Endothelial cell of umbilical vein (primary cell): ENCODE results near the gene SLC12A6. TPM values are rescaled to one million over a fixed set of nuclear protein-coding genes. Genes with fewer than 3 reads are reported as not detected.

Experiments used
- BruUV-seq: library from RNA; stranded (reverse); fragments of 400-500 nt; replicated peaks from 2 replicates; lab custom pipeline; 2021; lab: Mats Ljungman, UMichigan
- CTCF ChIA-PET: fragments of 300-600, 350-600 bp; sonication (Branson Sonifier 250); formaldehyde crosslinking; loops from one replicate; lab custom pipeline; 2021; ENCODE audit warnings: antibody characterized with exemption, inconsistent platforms; lab: Charles Lee
- POLR2A ChIA-PET: fragments of 300-600, 350-600 bp; sonication (Branson Sonifier 250); formaldehyde crosslinking; loops from one replicate; lab custom pipeline; 2021; ENCODE audit warnings: antibody characterized with exemption, inconsistent platforms; lab: Charles Lee
- DNase-seq: peaks from one replicate; pipeline ENCODE4 v3.0.0-alpha.2; 2011; ENCODE audit warnings: low read depth, low spot score
- FAIRE-seq: peaks from 2 replicates; lab custom pipeline; 2011; peaks lifted over from hg19 to GRCh38; lab: Jason Lieb, UNC
- H2AFZ ChIP-seq: 2 replicates; pipeline ENCODE4 v1.6.0; 2012; ENCODE audit warnings: low read depth, low read length, control low read depth, inconsistent platforms
- H3K27ac ChIP-seq: 2 replicates; pipeline ENCODE4 v1.5.1; 2011; ENCODE audit warnings: low read depth, mild to moderate bottlenecking, control low read depth, low read length, moderate library complexity; ENCODE audit not compliant: insufficient read depth
- H3K27me3 ChIP-seq, 2 experiments: 2 replicates each; pipeline versions ENCODE4 v1.6.0 to v1.6.1; 2011; ENCODE audit warnings: low read length in 2 of 2, mixed read lengths in 1 of 2; ENCODE audit not compliant: control insufficient read depth in 2 of 2, insufficient read depth in 2 of 2
- H3K36me3 ChIP-seq, 2 experiments: 2 replicates in 1 of 2; 3 replicates in 1 of 2; pipeline ENCODE4 v1.5.1; 2011; ENCODE audit warnings: low read length in 2 of 2, mild to moderate bottlenecking in 1 of 2, moderate library complexity in 1 of 2; ENCODE audit not compliant: control insufficient read depth in 2 of 2, insufficient read depth in 2 of 2; ENCODE audit errors: extremely low read depth in 1 of 2
- H3K4me1 ChIP-seq: 3 replicates; pipeline ENCODE4 v1.5.1; 2011; ENCODE audit warnings: mild to moderate bottlenecking, low read length; ENCODE audit not compliant: control insufficient read depth, insufficient read depth; ENCODE audit errors: extremely low read depth
- H3K4me2 ChIP-seq: 2 replicates; pipeline ENCODE4 v1.6.1; 2011; ENCODE audit warnings: low read length, control low read depth, mixed read lengths; ENCODE audit not compliant: insufficient read depth
- H3K4me3 ChIP-seq, 3 experiments: fragments of 200-600 bp in 1 of 3; sonication (generic), shearing (Covaris generic) in 1 of 3; replicated peaks in 1 of 3; 2 replicates each; pipeline ENCODE4 v1.5.1; 2011 to 2016; ENCODE audit warnings: control low read depth in 3 of 3, low read length in 3 of 3, mild to moderate bottlenecking in 2 of 3, inconsistent platforms in 1 of 3, low read depth in 1 of 3, moderate library complexity in 1 of 3; ENCODE audit not compliant: insufficient read depth in 1 of 3
- H3K79me2 ChIP-seq: 2 replicates; pipeline ENCODE4 v1.6.0; 2012; ENCODE audit warnings: low read length, inconsistent platforms; ENCODE audit not compliant: control insufficient read depth, insufficient read depth
- H3K9ac ChIP-seq: replicated peaks from 2 replicates; pipeline ENCODE3; 2011; ENCODE audit warnings: low read length, control low read depth; ENCODE audit not compliant: insufficient read depth; ENCODE audit errors: extremely low read depth
- H3K9me1 ChIP-seq: replicated peaks from 3 replicates; pipeline ENCODE4 v1.6.0; 2011; ENCODE audit warnings: mild to moderate bottlenecking, low read length; ENCODE audit not compliant: control insufficient read depth, insufficient read depth; ENCODE audit errors: extremely low read depth
- H3K9me3 ChIP-seq: replicated peaks from 2 replicates; pipeline ENCODE4 v1.5.1; 2012; ENCODE audit warnings: low read length, inconsistent platforms; ENCODE audit not compliant: control insufficient read depth, insufficient read depth
- H4K20me1 ChIP-seq: replicated peaks from 2 replicates; pipeline ENCODE3; 2011; ENCODE audit warnings: mild to moderate bottlenecking, low read length; ENCODE audit not compliant: control insufficient read depth, insufficient read depth; ENCODE audit errors: extremely low read depth
- CTCF ChIP-seq, 2 donors: IDR thresholded peaks; 1 replicate in 1 of 2; 2 replicates in 1 of 2; pipeline ENCODE4 v1.5.1; 2011; ENCODE audit warnings: low read length in 2 of 2, mild to moderate bottlenecking in 2 of 2, moderate library complexity in 2 of 2, control low read depth in 1 of 2, inconsistent platforms in 1 of 2, low read depth in 1 of 2; ENCODE audit not compliant: insufficient read depth in 1 of 2; ENCODE audit errors: extremely low read depth in 1 of 2
- EZH2 ChIP-seq: IDR thresholded peaks from 2 replicates; pipeline ENCODE4 v1.6.1; 2012; ENCODE audit warnings: borderline replicate concordance, low read depth, mild to moderate bottlenecking, moderate library complexity, low read length, inconsistent platforms; ENCODE audit not compliant: severe bottlenecking
- FOS ChIP-seq: IDR thresholded peaks from 2 replicates; pipeline ENCODE4 v1.6.1; 2011; ENCODE audit warnings: mild to moderate bottlenecking, low read length, moderate library complexity, borderline replicate concordance; ENCODE audit not compliant: insufficient read depth
- GATA2 ChIP-seq: IDR thresholded peaks from 2 replicates; pipeline ENCODE4 v1.7.0; 2011; ENCODE audit warnings: low read depth, mild to moderate bottlenecking, moderate library complexity, mixed read lengths, low read length; ENCODE audit not compliant: insufficient read length, insufficient read depth
- JUN ChIP-seq: IDR thresholded peaks from 2 replicates; pipeline ENCODE4 v1.6.1; 2011; ENCODE audit warnings: borderline replicate concordance, low read depth; ENCODE audit not compliant: insufficient read length, insufficient read depth
- MAX ChIP-seq: IDR thresholded peaks from 2 replicates; pipeline ENCODE4 v1.6.1; 2011; ENCODE audit not compliant: insufficient read depth, insufficient read length
- MYC ChIP-seq: IDR thresholded peaks from one replicate; pipeline ENCODE4 v1.6.1; 2011; ENCODE audit warnings: mild to moderate bottlenecking, low read depth, low read length
- POLR2A ChIP-seq: IDR thresholded peaks from 2 replicates; pipeline ENCODE4 v1.6.1; 2012; ENCODE audit warnings: low read depth, mild to moderate bottlenecking, control low read depth, low read length
- POLR2AphosphoS5 ChIP-seq: IDR thresholded peaks from 2 replicates; pipeline ENCODE4 v1.6.1; 2012; ENCODE audit warnings: low read depth, mild to moderate bottlenecking, control low read depth, low read length, moderate library complexity; ENCODE audit not compliant: insufficient read depth
- dilution Hi-C: fragments of 300-500 bp; cut with MboI; formaldehyde crosslinking; loops from one replicate; pipeline ENCODE4 v1.15.0; 2019; ENCODE audit warnings: low sequenced_read_pairs; ENCODE audit not compliant: extremely low pct_ligation_motif_present
- intact Hi-C: fragments of 100-400 bp; cut with micrococcal nuclease; formaldehyde crosslinking; loops from one replicate; pipeline ENCODE4 v1.10.0; 2022
- polyA plus RNA-seq, 4 experiments: library from polyadenylated mRNA; depleted of rRNA in 3 of 4; stranded (reverse) in 3 of 4; unstranded in 1 of 4; fragments of >200 nt; gene quantifications; 2 replicates each; pipeline versions ENCODE4 v1.2.1 to v1.2.3, GENCODE V29; 2011 to 2012; ENCODE audit warnings: missing spikeins in 1 of 4
- total RNA-seq: library from RNA; stranded (reverse); gene quantifications from 2 replicates; pipeline ENCODE4 v1.2.3, GENCODE V29; 2021

Gene SLC12A6
- total and polyA plus RNA-seq, 2 donors (not counting 3 experiments of a cell fraction or from before 2014, with no cell fraction given): 21.4 to 27.1 TPM

GRCh38 chr15:34349769-34350168 lies 12.2 kb upstream of the SLC12A6 start:
- Histone ChIP-seq H3K27me3 (no peaks in the 10 kb centered on the region), H4K20me1 (no peaks in the 10 kb centered on the region), H3K9me3 (no peaks in the 10 kb centered on the region), H3K36me3 (no peaks in the 10 kb centered on the region), H3K4me2 (no peak overlapping the region), H3K79me2 (no peaks in the 10 kb centered on the region), H3K9ac (no peak overlapping the region), H3K4me1 (no peaks in the 10 kb centered on the region), H2AFZ (no peak overlapping the region), H3K27ac (no peak overlapping the region), H3K4me3 (no peak overlapping the region), H3K9me1 (no peaks in the 10 kb centered on the region)
- POLR2A ChIA-PET: no interaction called here
- BruUV-seq: no TSS peak
- intact Hi-C loops (loop anchor here (2.0 to 10.0 kb wide), 2 partner anchors 85 to 571 kb away; partner anchors contain the start of gene GOLGA8A), dilution Hi-C loops (no loop called here)
- CTCF ChIA-PET: no interaction called here
- no peak for DNase-seq
- FAIRE-seq: no peak
- TF ChIP-seq MYC (no peak), POLR2A (no peak), FOS (no peak), EZH2 (no peak)

GRCh38 chr15:34348735-34349300 lies 11.2 kb upstream of the SLC12A6 start:
- Histone ChIP-seq H3K27ac (no peak overlapping the region), H3K9ac (no peak overlapping the region), H3K79me2 (no peaks in the 10 kb centered on the region), H3K4me1 (no peaks in the 10 kb centered on the region), H3K36me3 (no peaks in the 10 kb centered on the region), H3K27me3 (no peaks in the 10 kb centered on the region), H4K20me1 (no peaks in the 10 kb centered on the region), H3K4me3 (no peak overlapping the region), H2AFZ (no peak overlapping the region), H3K9me1 (no peaks in the 10 kb centered on the region), H3K4me2 (no peak overlapping the region), H3K9me3 (no peaks in the 10 kb centered on the region)
- intact Hi-C loops (loop anchor here (2.0 to 10.0 kb wide), 2 partner anchors 86 to 572 kb away; partner anchors contain the start of gene GOLGA8A), dilution Hi-C loops (no loop called here)
- ChIA-PET CTCF (no interaction called here), POLR2A (no interaction called here)
- DNase-seq (no peak), FAIRE-seq (no peak)
- no TSS peak for BruUV-seq
- TF ChIP-seq EZH2: no peak
- no peak for TF ChIP-seq JUN
- no peak for TF ChIP-seq POLR2A
- no peak for TF ChIP-seq FOS
- TF ChIP-seq MYC: no peak
- no peak for TF ChIP-seq GATA2
- no peak for TF ChIP-seq POLR2AphosphoS5
- no peak for TF ChIP-seq CTCF (IDR thresholded peaks at IDR 0.05; ENCODE audit: extremely low read depth in 1 of 2, insufficient read depth in 1 of 2, low read depth in 1 of 2, low read length in 2 of 2)
- no peak for TF ChIP-seq MAX
